ENCODE measurements around the gene CLIC1. TPM values are rescaled to one million over a fixed set of nuclear protein-coding genes. Genes with fewer than 3 reads are reported as not detected.

CLIC1 gene
- total and polyA plus RNA-seq, 2 donors (not counting 1 experiment from before 2014, with no cell fraction given), result 216 to 290 TPM

DNA sequence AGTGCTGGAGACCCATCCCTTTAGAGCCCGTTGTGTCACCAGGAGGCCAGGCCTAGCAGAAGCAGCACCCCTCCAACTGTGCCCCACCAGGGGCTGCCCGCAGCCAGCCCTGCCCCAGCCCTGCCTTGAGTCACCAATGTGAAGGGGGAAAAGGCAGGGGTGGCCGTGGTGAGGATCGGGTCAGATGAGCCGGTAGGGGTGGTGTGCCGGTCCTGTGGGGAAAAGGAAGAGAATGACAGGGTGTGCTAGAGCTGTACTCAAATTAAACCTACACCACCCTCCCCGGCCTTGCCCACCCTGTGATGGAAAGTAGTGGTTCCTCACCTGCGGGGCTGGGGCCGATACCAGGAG is 29.2 kb upstream of the CLIC1 start:
- CTCF ChIA-PET, result no interaction called here

DNA sequence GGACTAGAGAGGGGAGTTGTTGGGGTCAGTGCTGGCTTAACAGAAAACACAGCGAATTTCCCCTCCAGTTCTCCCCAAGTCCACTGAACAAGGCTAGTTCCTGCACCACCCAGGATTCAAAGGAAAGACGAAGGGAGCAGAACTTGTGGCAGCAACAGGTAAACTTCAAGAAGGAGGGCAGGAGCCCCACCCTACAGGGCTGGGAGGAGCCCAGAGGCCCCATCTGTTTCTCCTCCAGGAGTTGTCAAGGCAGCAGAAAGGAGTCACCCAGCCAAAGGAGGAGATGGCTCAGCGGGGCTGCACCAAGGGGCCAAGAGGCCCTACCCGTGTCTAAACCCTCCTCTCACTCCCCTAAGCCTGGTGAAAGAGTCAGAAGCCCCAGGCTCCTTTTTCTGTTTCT is 27.9 kb upstream of the CLIC1 start:
- Histone ChIP-seq H4K20me1 (ENCODE audit: control insufficient read depth, insufficient read depth, low read length, poor library complexity, severe bottlenecking) (no peaks in the 10 kb centered on the region), H3K79me2 (ENCODE audit: control insufficient read depth, insufficient read depth, low read length) (no peaks in the 10 kb centered on the region), H3K9ac (ENCODE audit: low read length) (no peak overlapping the region), H3K9me3 (ENCODE audit: control extremely low read depth in 1 of 3, control insufficient read depth in 2 of 3, insufficient read depth in 1 of 3, low read length in 2 of 3) (no peaks in the 10 kb centered on the region), H3K27me3 (replicated peaks in 1 of 4; ENCODE audit: control extremely low read depth in 1 of 4, control insufficient read depth in 3 of 4, insufficient read depth in 4 of 4, low read length in 3 of 4) (no peaks in the 10 kb centered on the region), H3K27ac (ENCODE audit: low read length in 2 of 2) (no peak overlapping the region), H2AFZ (ENCODE audit: insufficient read depth, low read depth, low read length, poor library complexity, severe bottlenecking) (no peak overlapping the region), H3K4me2 (replicated peaks; ENCODE audit: low read depth, low read length, poor library complexity, severe bottlenecking) (no peak overlapping the region), H3K36me3 (replicated peaks in 1 of 2; ENCODE audit: control extremely low read depth in 1 of 2, control insufficient read depth in 1 of 2, extremely low read depth in 1 of 2, insufficient read depth in 2 of 2, low read length in 1 of 2) (peaks cover 0 to 6% of the 10 kb centered on the region in 2 experiments), H3K4me3 (ENCODE audit: control extremely low read depth in 1 of 5, extremely low read depth in 1 of 5, insufficient read depth in 1 of 5, low read depth in 2 of 5, low read length in 4 of 5) (no peak overlapping the region), H3K4me1 (ENCODE audit: control insufficient read depth in 2 of 2, insufficient read depth in 2 of 2, low read length in 2 of 2) (no peaks in the 10 kb centered on the region)
- ATAC-seq (ENCODE audit: low read depth), result no peak
- Mint-ChIP-seq H3K27me3 (no peaks in the 10 kb centered on the region), H3K4me3 (no peak overlapping the region), H3K27ac (no peak overlapping the region), H3K9me3 (ENCODE audit: insufficient read depth) (no peaks in the 10 kb centered on the region), H3K4me1 (no peaks in the 10 kb centered on the region)
- intact Hi-C loops (cut with micrococcal nuclease), result no loop called here
- no CpG with 5 or more reads among the region's 4 CpGs for WGBS (ENCODE audit: insufficient coverage)
- CTCF ChIA-PET, result interaction anchor here (1.2 kb wide), 1 partner anchor 34 kb away, joined by 3 read pairs; no protein-coding TSS in a partner anchor
- TF ChIP-seq EZH2 (IDR thresholded peaks at IDR 0.05; ENCODE audit: borderline replicate concordance, insufficient read depth, low read depth, low read length, poor library complexity, severe bottlenecking), result no peak
- TF ChIP-seq, protein P1, sequence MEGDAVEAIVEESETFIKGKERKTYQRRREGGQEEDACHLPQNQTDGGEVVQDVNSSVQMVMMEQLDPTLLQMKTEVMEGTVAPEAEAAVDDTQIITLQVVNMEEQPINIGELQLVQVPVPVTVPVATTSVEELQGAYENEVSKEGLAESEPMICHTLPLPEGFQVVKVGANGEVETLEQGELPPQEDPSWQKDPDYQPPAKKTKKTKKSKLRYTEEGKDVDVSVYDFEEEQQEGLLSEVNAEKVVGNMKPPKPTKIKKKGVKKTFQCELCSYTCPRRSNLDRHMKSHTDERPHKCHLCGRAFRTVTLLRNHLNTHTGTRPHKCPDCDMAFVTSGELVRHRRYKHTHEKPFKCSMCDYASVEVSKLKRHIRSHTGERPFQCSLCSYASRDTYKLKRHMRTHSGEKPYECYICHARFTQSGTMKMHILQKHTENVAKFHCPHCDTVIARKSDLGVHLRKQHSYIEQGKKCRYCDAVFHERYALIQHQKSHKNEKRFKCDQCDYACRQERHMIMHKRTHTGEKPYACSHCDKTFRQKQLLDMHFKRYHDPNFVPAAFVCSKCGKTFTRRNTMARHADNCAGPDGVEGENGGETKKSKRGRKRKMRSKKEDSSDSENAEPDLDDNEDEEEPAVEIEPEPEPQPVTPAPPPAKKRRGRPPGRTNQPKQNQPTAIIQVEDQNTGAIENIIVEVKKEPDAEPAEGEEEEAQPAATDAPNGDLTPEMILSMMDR (IDR thresholded peaks at IDR 0.05), result no peak
- DNase-seq, result no peak
- POLR2A ChIA-PET, result no interaction called here

More for the DNA sequence above, 29.2 kb upstream of the CLIC1 start:
- H2AFZ ChIP-seq (ENCODE audit: insufficient read depth, low read depth, low read length, poor library complexity, severe bottlenecking), result no peak overlapping the region
- no peaks in the 10 kb centered on the region for H3K9me3 ChIP-seq (ENCODE audit: control extremely low read depth in 1 of 3, control insufficient read depth in 2 of 3, insufficient read depth in 1 of 3, low read length in 2 of 3)
- no peak for ATAC-seq (ENCODE audit: low read depth)
- no peaks in the 10 kb centered on the region for H3K4me1 ChIP-seq (ENCODE audit: control insufficient read depth in 2 of 2, insufficient read depth in 2 of 2, low read length in 2 of 2)
- peaks cover 0 to 6% of the 10 kb centered on the region in 2 experiments for H3K36me3 ChIP-seq (replicated peaks in 1 of 2; ENCODE audit: control extremely low read depth in 1 of 2, control insufficient read depth in 1 of 2, extremely low read depth in 1 of 2, insufficient read depth in 2 of 2, low read length in 1 of 2)
- Mint-ChIP-seq H3K27ac (no peak overlapping the region), H3K9me3 (ENCODE audit: insufficient read depth) (no peaks in the 10 kb centered on the region), H3K4me1 (peaks cover 6% of the 10 kb centered on the region), H3K27me3 (no peaks in the 10 kb centered on the region), H3K4me3 (no peak overlapping the region)
- no peaks in the 10 kb centered on the region for H4K20me1 ChIP-seq (ENCODE audit: control insufficient read depth, insufficient read depth, low read length, poor library complexity, severe bottlenecking)
- H3K27me3 ChIP-seq (replicated peaks in 1 of 4; ENCODE audit: control extremely low read depth in 1 of 4, control insufficient read depth in 3 of 4, insufficient read depth in 4 of 4, low read length in 3 of 4), result no peaks in the 10 kb centered on the region
- TF ChIP-seq EZH2 (IDR thresholded peaks at IDR 0.05; ENCODE audit: borderline replicate concordance, insufficient read depth, low read depth, low read length, poor library complexity, severe bottlenecking), result no peak
- TF ChIP-seq, protein P1 (IDR thresholded peaks at IDR 0.05), result no peak
- POLR2A ChIA-PET, result no interaction called here
- no peak overlapping the region for H3K27ac ChIP-seq (ENCODE audit: low read length in 2 of 2)
- no peaks in the 10 kb centered on the region for H3K79me2 ChIP-seq (ENCODE audit: control insufficient read depth, insufficient read depth, low read length)
- intact Hi-C loops (cut with micrococcal nuclease), result no loop called here
- no peak overlapping the region for H3K4me3 ChIP-seq (ENCODE audit: control extremely low read depth in 1 of 5, extremely low read depth in 1 of 5, insufficient read depth in 1 of 5, low read depth in 2 of 5, low read length in 4 of 5)
- 93% methylated on average over 3 of the region's 9 CpGs for WGBS (ENCODE audit: insufficient coverage)
- no peak for DNase-seq
- no peak overlapping the region for H3K9ac ChIP-seq (ENCODE audit: low read length)
- H3K4me2 ChIP-seq (replicated peaks; ENCODE audit: low read depth, low read length, poor library complexity, severe bottlenecking), result no peak overlapping the region
